ENCODE data around the gene TMEM132C. TPM values are rescaled to one million over a fixed set of nuclear protein-coding genes. Genes with fewer than 3 reads are reported as not detected.

The TMEM132C gene
- total RNA-seq, 3 donors from 2014 or later (not counting 1 experiment from before 2014, with no cell fraction given) = 0.08 to 0.41 TPM; not detected in 1

- no peak overlapping the region for H3K27ac ChIP-seq (ENCODE audit: low read length)
- Mint-ChIP-seq H3K4me1 (no peaks in the 10 kb centered on the region), H3K27ac (no peak overlapping the region), H3K4me3 (no peak overlapping the region), H3K27me3 (ENCODE audit: low read depth in 2 of 2) (peaks cover 41 to 64% of the 10 kb centered on the region in 2 donors), H3K9me3 (peaks cover 0 to 2% of the 10 kb centered on the region in 2 donors), H3K36me3 (no peaks in the 10 kb centered on the region)
- no peaks in the 10 kb centered on the region for H3K4me1 ChIP-seq (ENCODE audit: control insufficient read depth, insufficient read depth, low read length)
- 32% methylated on average over 12 of the region's 12 CpGs for WGBS (ENCODE audit: insufficient coverage)
- H3K27me3 ChIP-seq (ENCODE audit: control insufficient read depth, insufficient read depth, low read length) = no peaks in the 10 kb centered on the region
- H3K4me3 ChIP-seq (ENCODE audit: low read length) = no peak overlapping the region
- TF ChIP-seq, protein P1, sequence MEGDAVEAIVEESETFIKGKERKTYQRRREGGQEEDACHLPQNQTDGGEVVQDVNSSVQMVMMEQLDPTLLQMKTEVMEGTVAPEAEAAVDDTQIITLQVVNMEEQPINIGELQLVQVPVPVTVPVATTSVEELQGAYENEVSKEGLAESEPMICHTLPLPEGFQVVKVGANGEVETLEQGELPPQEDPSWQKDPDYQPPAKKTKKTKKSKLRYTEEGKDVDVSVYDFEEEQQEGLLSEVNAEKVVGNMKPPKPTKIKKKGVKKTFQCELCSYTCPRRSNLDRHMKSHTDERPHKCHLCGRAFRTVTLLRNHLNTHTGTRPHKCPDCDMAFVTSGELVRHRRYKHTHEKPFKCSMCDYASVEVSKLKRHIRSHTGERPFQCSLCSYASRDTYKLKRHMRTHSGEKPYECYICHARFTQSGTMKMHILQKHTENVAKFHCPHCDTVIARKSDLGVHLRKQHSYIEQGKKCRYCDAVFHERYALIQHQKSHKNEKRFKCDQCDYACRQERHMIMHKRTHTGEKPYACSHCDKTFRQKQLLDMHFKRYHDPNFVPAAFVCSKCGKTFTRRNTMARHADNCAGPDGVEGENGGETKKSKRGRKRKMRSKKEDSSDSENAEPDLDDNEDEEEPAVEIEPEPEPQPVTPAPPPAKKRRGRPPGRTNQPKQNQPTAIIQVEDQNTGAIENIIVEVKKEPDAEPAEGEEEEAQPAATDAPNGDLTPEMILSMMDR (IDR thresholded peaks at IDR 0.05) = no peak
- peaks cover 4% of the 10 kb centered on the region for H3K9me3 ChIP-seq (ENCODE audit: control insufficient read depth, insufficient read depth, low read length)
- intact Hi-C loops (cut with micrococcal nuclease) = no loop called here
- ATAC-seq = no peak
- H3K36me3 ChIP-seq (ENCODE audit: control insufficient read depth, insufficient read depth, low read length) = no peaks in the 10 kb centered on the region
- DNase-seq = no peak
These were observed 114.6 kb downstream of the TMEM132C start for GRCh38 chr12:128381541-128381940.

DNA sequence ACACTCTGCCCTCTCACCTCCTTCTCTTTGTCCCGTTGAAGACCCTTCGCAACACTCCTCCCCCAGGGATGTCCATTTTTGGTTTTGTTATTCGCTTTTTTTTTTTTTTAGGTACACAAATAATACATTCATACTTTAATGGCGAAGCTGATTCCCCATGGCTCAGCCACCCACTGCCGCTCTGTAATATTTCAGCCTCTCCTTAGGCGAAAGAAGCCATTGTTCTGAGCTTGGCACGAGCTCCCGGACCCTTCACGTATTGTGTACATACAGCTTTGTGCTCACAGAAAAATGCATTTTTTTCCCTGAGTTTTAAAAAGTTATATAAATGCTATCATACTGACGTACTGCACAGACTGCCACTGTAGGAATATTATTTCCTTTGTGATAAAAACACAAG, 115.0 kb downstream of the TMEM132C start:
- no peaks in the 10 kb centered on the region for H3K4me1 Mint-ChIP-seq
- ATAC-seq (no peak), DNase-seq (no peak)
- H3K36me3 ChIP-seq (ENCODE audit: control insufficient read depth, insufficient read depth, low read length) = no peaks in the 10 kb centered on the region
- intact Hi-C loops (cut with micrococcal nuclease) = no loop called here
- no peaks in the 10 kb centered on the region for H3K36me3 Mint-ChIP-seq
- H3K27me3 ChIP-seq (ENCODE audit: control insufficient read depth, insufficient read depth, low read length) = no peaks in the 10 kb centered on the region
- peaks cover 0 to 2% of the 10 kb centered on the region in 2 donors for H3K9me3 Mint-ChIP-seq
- H3K4me3 ChIP-seq (ENCODE audit: low read length) = no peak overlapping the region
- no peak overlapping the region for H3K4me3 Mint-ChIP-seq
- H3K27ac Mint-ChIP-seq = no peak overlapping the region
- 77% methylated on average over 10 of the region's 10 CpGs for WGBS (ENCODE audit: insufficient coverage)
- peaks cover 41 to 64% of the 10 kb centered on the region in 2 donors for H3K27me3 Mint-ChIP-seq (ENCODE audit: low read depth in 2 of 2)
- TF ChIP-seq, protein P1 (IDR thresholded peaks at IDR 0.05) = no peak
- no peak overlapping the region for H3K27ac ChIP-seq (ENCODE audit: low read length)
- H3K4me1 ChIP-seq (ENCODE audit: control insufficient read depth, insufficient read depth, low read length) = no peaks in the 10 kb centered on the region
- peaks cover 4% of the 10 kb centered on the region for H3K9me3 ChIP-seq (ENCODE audit: control insufficient read depth, insufficient read depth, low read length)

DNA sequence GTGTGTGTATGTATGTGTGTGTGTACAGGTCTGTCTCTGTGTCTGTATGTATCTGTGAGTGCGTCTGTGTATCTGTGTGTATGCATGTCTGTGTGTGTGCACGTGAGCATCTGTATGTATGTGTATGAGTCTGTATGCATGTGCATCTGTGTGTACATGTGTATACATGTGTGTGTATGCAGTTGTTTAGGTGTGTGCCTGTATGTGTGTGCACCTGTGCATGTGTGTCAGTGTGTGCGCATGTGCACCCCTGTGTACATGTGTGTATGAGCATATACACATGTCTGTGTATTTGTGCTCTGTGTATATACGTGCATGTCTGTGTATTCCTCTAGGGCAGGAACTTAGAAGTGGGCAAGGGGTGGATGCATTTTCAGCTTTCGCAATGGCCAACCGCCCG, 116.0 kb downstream of the TMEM132C start:
- Histone ChIP-seq H3K36me3 (ENCODE audit: control insufficient read depth, insufficient read depth, low read length) (no peaks in the 10 kb centered on the region), H3K27ac (ENCODE audit: low read length) (no peak overlapping the region), H3K27me3 (ENCODE audit: control insufficient read depth, insufficient read depth, low read length) (no peaks in the 10 kb centered on the region), H3K9me3 (ENCODE audit: control insufficient read depth, insufficient read depth, low read length) (peaks cover 4% of the 10 kb centered on the region), H3K4me1 (ENCODE audit: control insufficient read depth, insufficient read depth, low read length) (peaks cover 5% of the 10 kb centered on the region), H3K4me3 (ENCODE audit: low read length) (no peak overlapping the region)
- H3K27me3 Mint-ChIP-seq (ENCODE audit: low read depth in 2 of 2) = peaks cover 37 to 57% of the 10 kb centered on the region in 2 donors
- no peak for DNase-seq
- H3K9me3 Mint-ChIP-seq = no peaks in the 10 kb centered on the region
- intact Hi-C loops (cut with micrococcal nuclease) = no loop called here
- H3K27ac Mint-ChIP-seq = no peak overlapping the region
- TF ChIP-seq, protein P1 (IDR thresholded peaks at IDR 0.05) = no peak
- 88% methylated on average over 7 of the region's 7 CpGs for WGBS (ENCODE audit: insufficient coverage)
- ATAC-seq = no peak
- peaks cover under 1 to 1% of the 10 kb centered on the region in 2 donors for H3K4me1 Mint-ChIP-seq
- H3K4me3 Mint-ChIP-seq = no peak overlapping the region
- H3K36me3 Mint-ChIP-seq = no peaks in the 10 kb centered on the region

DNA sequence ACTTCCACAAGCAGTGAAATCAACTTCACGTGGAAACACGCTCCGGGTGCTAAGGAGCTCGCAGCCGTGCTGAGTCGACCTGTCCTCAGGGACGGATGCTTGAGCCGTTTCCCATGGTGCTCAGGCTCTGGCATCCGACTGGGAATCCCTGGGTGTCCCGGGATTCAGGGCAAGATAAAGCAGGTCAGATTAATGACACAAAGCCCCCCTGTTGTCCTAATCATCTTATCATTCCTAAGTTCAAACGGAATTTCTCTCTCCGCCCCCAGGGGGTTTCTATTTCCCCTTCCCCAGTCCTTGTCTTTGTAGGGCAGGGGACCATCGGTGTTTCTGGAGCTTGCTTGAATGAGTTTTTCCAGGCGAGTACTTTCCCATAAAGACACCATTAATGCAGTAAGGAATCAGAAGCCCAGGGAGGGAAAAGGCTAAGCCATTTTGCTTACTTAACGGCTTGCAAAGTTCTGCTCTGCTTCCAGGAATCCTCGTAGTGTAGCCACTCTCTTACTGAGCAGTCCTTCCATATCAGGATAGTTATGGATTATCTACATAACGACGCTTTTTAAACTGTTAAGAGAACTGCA, 116.5 kb downstream of the TMEM132C start:
- Histone ChIP-seq H3K4me3 (ENCODE audit: low read length) (no peak overlapping the region), H3K27me3 (ENCODE audit: control insufficient read depth, insufficient read depth, low read length) (no peaks in the 10 kb centered on the region), H3K9me3 (ENCODE audit: control insufficient read depth, insufficient read depth, low read length) (peaks cover 4% of the 10 kb centered on the region), H3K36me3 (ENCODE audit: control insufficient read depth, insufficient read depth, low read length) (no peaks in the 10 kb centered on the region), H3K27ac (ENCODE audit: low read length) (no peak overlapping the region), H3K4me1 (ENCODE audit: control insufficient read depth, insufficient read depth, low read length) (peaks cover 10% of the 10 kb centered on the region)
- ATAC-seq = no peak
- TF ChIP-seq, protein P1 (IDR thresholded peaks at IDR 0.05) = no peak
- no peak overlapping the region for H3K4me3 Mint-ChIP-seq
- DNase-seq = no peak
- peaks cover 40 to 57% of the 10 kb centered on the region in 2 donors for H3K27me3 Mint-ChIP-seq (ENCODE audit: low read depth in 2 of 2)
- no peak overlapping the region for H3K27ac Mint-ChIP-seq
- intact Hi-C loops (cut with micrococcal nuclease) = no loop called here
- no peaks in the 10 kb centered on the region for H3K36me3 Mint-ChIP-seq
- peaks cover 6% of the 10 kb centered on the region in 2 donors for H3K4me1 Mint-ChIP-seq
- no peaks in the 10 kb centered on the region for H3K9me3 Mint-ChIP-seq
- 60% methylated on average over 18 of the region's 18 CpGs for WGBS (ENCODE audit: insufficient coverage)

All from natural killer cell (primary cell).